Activated CD4-positive, alpha-beta T cell treated with anti-CD3 and anti-CD28 coated beads, Interleukin-2, amount 50 U/mL, for 4 hours (primary cell): ENCODE measurements around the gene ACSL1.

Experiments used
- DNase-seq, 2 experiments: peaks; one replicate each; pipeline ENCODE4 v3.0.0-alpha.2; 2020

The ACSL1 gene

GRCh38 chr4:184808713-184809050 lies 17.1 kb downstream of the ACSL1 start:
- no peak for DNase-seq

DNA sequence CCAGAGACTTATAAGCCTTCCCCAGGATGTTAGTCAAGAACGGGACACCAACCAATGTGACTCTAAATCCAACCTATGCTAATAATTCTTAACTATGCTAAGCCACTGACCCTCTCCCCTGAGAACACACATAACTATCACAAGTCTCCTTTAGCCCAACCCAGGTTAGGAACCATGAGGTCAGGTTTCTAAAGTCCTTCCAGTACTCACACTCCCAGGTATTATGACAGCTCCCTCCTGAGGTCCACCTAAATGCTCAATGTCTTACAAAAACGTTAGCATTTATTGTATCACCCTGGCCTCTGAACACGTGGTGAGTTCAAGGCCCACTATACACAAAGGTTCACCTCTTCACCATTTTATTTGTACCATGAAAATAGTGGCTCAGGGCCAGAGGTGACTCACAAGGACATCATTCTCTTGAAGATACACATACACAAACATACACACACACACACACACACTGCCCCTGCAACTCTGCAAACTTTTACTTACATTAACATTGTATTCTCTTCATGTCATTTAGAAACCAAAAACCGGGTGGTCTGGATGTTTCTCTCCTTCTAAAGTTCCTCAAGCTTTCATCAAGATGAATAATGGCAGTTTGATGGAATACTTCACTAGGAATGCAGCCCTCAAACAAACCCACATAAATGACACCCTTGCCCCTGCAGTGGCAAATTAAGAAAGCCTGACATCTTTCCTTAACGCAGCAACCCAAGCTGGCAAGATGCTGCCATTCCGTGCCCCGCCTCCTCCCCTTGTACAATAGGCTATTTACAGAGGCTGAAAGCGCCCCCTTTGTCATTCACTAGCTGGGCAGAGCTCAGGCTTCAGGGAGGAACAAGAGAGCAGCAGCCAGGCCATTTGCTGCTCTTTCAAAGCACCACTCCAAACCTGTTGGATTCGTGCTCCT lies 17.7 kb downstream of the ACSL1 start:
- DNase-seq: no peak

DNA sequence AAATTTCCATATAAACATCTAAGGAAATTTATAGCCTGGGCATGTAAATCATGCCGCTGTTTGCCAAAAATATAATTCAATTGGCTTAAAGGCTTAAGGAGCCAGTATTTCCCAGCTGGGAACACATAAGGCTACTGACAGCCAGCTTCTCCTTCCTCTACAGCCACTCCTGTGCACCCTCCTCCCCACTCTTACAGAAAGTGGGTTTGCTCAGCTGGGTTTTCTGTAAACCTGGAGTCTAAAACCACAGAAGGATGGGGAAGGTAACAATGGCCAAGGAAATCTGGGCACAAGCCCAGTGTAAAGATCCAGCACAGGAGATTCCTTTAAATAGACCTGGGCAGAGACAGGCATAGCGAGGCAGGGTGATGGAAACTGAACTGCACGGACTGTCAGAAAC lies 18.5 kb downstream of the ACSL1 start:
- no peak for DNase-seq

DNA sequence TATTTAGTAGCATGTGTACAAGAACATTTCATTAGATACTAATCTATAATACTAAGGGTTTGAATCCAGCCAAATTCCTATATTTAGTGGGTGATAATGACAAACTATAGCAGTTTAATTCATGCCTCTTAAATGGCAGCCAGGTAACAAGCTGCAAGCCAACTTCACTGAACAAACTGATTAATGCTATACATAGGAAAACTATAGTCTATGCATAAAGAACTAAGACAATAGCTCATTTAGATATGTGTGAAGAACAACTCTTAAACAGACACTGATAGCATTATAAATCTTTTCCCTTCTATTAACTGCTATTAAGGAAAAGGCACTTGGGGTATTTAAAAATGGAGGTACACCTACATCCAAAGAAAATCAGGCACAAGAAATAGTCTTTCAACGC lies 19.1 kb downstream of the ACSL1 start:
- DNase-seq: no peak

DNA sequence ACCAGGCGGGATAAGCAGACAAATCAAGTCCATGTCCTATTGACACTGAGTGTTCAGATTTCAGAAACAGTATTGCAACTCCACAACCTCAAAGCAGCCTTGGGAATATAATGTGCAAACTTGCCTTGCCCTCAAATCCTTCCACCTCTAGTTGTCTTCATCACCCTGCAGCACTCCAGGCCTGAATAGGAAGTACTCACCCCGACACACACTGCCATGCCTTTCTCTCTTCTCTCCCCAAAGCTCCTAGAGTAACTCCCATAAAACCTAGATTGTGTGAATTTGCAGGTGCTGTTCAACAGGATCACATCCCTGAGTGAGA lies 19.6 kb downstream of the ACSL1 start:
- DNase-seq: no peak

DNA sequence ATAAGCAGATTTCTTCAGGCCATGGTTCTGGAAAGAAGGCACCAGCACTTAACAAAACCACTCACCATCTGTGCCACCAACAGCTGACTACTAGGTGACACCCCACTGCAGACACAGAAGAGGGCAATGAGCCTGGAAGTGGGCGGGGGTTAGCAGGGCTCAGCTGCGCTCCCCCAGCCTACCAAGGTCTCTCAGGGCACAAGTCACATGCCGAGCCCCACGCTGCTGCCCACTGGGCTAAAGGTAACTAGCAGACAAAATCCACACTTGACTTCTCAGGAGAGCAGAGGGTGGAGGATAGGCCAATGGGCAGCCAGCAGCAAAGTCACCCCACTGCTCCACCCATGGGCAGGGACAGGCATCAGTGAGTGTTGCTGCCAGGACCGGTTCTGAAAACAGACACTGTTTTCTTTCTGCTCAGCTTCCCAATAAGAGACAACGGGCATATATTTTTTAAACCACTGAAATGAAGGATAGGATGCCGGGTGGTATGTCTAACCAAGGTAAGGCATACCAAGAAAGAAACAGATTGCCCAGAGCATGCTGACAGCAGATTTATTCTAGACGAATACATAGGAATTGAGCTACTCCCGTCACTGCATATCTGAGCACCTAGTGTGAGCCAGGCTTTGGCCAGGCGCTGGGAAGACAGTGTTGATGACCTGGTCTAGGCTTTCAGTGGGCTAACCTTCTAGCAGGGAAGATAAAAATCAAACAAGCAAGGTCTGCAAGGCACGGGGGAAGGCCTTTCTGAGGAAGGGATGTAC lies 20.1 kb downstream of the ACSL1 start:
- no peak for DNase-seq

- no peak for DNase-seq
These were observed 21.1 kb downstream of the ACSL1 start for GRCh38 chr4:184804621-184805020.

DNA sequence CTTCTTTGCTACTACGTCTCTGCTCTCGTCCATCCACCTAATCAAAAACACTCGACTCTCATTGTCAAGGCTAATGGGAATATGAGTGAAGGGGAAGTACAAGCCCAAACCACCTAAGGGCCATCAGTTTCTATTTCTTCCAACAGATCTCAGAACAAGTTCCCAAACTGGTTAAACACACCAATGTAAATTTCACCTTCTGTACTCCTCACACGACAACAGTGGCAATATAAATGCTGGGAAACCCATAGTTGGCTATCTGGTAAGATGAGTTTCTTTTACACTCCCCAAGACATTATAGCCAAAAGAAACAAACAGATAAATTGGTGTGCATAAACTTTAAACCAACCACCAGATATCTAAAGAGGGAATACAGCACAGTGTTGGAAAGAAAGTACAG lies 21.9 kb downstream of the ACSL1 start:
- DNase-seq: no peak

- DNase-seq: no peak
These were observed 22.6 kb downstream of the ACSL1 start for GRCh38 chr4:184803133-184803532.

- DNase-seq: no peak
These were observed 23.1 kb downstream of the ACSL1 start for GRCh38 chr4:184802697-184803015.

- DNase-seq: no peak
These were observed 23.7 kb downstream of the ACSL1 start for GRCh38 chr4:184801781-184802696.

DNA sequence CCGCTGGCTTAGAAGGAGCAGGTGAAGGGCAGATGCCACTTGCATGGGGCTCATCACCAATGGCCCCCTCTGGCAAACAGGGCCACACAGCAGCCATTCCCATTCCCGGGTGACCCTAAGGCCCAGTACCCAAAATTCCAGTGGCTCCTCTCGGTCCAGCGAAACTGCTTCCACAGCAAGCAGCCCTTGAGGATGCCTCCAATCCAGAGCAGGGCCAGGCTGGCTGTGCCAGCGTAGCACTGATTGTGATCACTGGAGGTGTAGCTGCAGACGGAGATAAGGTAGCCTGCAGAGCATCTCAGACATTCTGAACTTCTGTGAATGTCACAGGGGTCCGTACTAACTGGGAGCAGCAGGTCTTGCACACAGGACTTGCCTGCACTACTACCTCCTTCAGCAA lies 27.3 kb downstream of the ACSL1 start:
- DNase-seq: no peak

GRCh38 chr4:184796906-184797305 lies 28.9 kb downstream of the ACSL1 start:
- DNase-seq: no peak

- no peak for DNase-seq
These were observed 30.4 kb downstream of the ACSL1 start for GRCh38 chr4:184795214-184795844.

- no peak for DNase-seq
These were observed 31.3 kb downstream of the ACSL1 start for GRCh38 chr4:184794470-184794869.

GRCh38 chr4:184793735-184794355 lies 31.9 kb downstream of the ACSL1 start:
- no peak for DNase-seq

DNA sequence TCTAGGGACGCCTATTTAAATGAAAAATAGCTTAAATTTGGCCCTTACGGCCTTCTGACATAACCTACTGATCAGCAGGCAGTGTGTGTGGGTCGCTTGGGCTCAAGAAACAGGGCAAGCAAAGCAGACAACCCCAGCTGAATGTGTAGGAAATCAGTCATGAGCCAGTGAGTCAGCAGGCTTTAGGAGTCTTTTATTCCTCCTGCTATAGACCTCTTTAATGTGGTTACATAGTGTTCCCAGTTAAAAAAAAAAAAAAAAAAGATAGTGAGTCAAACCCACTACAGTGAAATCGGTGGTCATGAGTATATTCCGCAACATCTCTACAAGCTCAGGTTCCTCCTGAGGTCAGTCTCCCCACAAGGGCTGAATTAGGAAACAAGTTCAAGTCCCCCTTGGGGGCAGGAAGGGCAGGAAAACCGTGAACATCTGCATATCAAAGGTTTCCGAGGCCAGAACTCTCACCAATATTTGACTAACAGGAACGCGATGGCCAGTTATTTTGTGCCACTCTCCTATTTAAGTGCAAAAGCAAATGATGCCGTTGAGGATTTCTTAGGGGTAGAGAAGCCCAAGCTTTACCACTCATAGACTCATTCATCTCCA lies 32.7 kb downstream of the ACSL1 start:
- peak; percentile 46 to 49 for DNase-seq

GRCh38 chr4:184792334-184792733 lies 33.4 kb downstream of the ACSL1 start:
- no peak for DNase-seq

- no peak for DNase-seq
These were observed 34.9 kb downstream of the ACSL1 start for GRCh38 chr4:184790826-184791225.

DNA sequence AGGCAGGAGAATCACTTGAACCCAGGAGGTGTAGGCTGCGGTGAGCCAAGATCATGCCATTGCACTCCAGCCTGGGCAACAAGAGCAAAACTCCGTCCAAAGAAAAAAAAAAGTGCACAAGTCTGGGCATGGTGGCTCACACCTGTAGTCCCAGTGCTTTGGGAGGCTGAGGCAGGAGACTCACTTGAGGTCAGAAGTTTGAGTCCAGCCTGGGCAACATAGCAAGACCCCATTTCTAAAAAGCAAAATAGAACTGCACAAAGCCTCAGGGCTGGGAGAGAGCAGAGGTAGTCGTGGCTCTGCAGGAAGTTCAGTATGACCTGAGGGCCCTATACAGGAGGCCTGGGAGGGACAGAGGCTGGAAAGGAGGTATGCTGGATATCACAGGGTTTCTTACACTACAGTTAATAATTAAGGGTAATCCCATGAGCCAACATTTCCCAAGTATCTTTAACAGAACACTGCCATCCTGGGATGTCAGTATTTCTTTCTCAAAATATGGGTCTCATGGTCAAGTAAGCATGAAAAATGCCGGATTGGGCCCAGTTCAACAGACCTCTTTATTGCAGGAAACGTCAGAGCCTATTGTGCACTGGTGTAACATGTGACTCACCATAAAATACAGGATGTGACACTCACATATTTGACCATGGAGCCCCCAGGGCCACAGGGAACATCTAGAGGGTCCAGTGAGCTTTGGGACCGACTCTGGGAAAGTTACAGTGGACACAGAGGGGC lies 37.8 kb downstream of the ACSL1 start:
- no peak for DNase-seq

- DNase-seq: no peak
These were observed 40.0 kb downstream of the ACSL1 start for GRCh38 chr4:184785813-184786212.
